Tibial artery (tissue), 4 donors: ENCODE data around the gene MUC2.

Experiments
- DNase-seq, 2 donors: peaks; one replicate each; pipeline ENCODE4 v3.0.0-alpha.2; 2019
- H3K27ac ChIP-seq, 2 donors: fragments of 200-600 bp; sonication (generic) in 1 of 2; 1 replicate in 1 of 2; 2 replicates in 1 of 2; pipeline ENCODE4 v1.5.1; 2018 to 2019; ENCODE audit warnings: mild to moderate bottlenecking in 1 of 2
- H3K27me3 ChIP-seq, 2 donors: fragments of 200-600 bp; sonication (generic) in 1 of 2; one replicate each; pipeline versions ENCODE4 v1.5.1 to v1.6.0; 2016 to 2019
- H3K36me3 ChIP-seq, 3 donors: fragments of 200-600 bp; sonication (generic) in 2 of 3; one replicate each; pipeline ENCODE4 v1.5.1; 2016 to 2019; ENCODE audit warnings: mild to moderate bottlenecking in 2 of 3
- H3K4me1 ChIP-seq, 4 donors: fragments of 200-600 bp; sonication (generic) in 2 of 4; 1 replicate in 3 of 4; 2 replicates in 1 of 4; pipeline ENCODE4 v1.5.1; 2016 to 2019
- H3K4me3 ChIP-seq, 2 donors: fragments of 200-600 bp; sonication (generic) in 1 of 2; 1 replicate in 1 of 2; 2 replicates in 1 of 2; pipeline ENCODE4 v1.5.1; 2018 to 2019; ENCODE audit warnings: mild to moderate bottlenecking in 2 of 2
- H3K9me3 ChIP-seq, 3 donors: fragments of 200-600 bp; sonication (generic) in 1 of 3; one replicate each; pipeline ENCODE4 v1.5.1; 2016 to 2019
- CTCF ChIP-seq, 2 experiments: fragments of 200-600 bp in 1 of 2; fragments of 450-650 bp in 1 of 2; IDR thresholded peaks; one replicate each; pipeline ENCODE4 v1.5.1; 2017 to 2019; ENCODE audit warnings: antibody characterized with exemption in 2 of 2, mild to moderate bottlenecking in 1 of 2, moderate library complexity in 1 of 2
- intact Hi-C: fragments of 100-400 bp; cut with DNase I; formaldehyde crosslinking; loops from one replicate; pipeline ENCODE4 v1.15.0; 2023; ENCODE audit warnings: low total_unique reads

MUC2 gene

GRCh38 chr11:1053121-1053901, 21.4 kb upstream of the MUC2 start:
- DNase-seq: peak in 1 of 2 donors; percentile 55
- Histone ChIP-seq H3K4me3 (no peak overlapping the region), H3K9me3 (no peaks in the 10 kb centered on the region), H3K27me3 (peaks cover 0 to 90% of the 10 kb centered on the region in 2 donors), H3K36me3 (no peaks in the 10 kb centered on the region), H3K27ac (no peak overlapping the region), H3K4me1 (peaks cover 0 to 8% (median 0%) of the 10 kb centered on the region in 4 donors)
- intact Hi-C loops: no loop called here
- TF ChIP-seq CTCF (IDR thresholded peaks at IDR 0.05): no peak

- Histone ChIP-seq H3K27me3 (peaks cover 0 to 81% of the 10 kb centered on the region in 2 donors), H3K9me3 (no peaks in the 10 kb centered on the region), H3K27ac (no peak overlapping the region), H3K4me3 (no peak overlapping the region), H3K36me3 (no peaks in the 10 kb centered on the region), H3K4me1 (peaks cover 0 to 8% (median 0%) of the 10 kb centered on the region in 4 donors)
- intact Hi-C loops: no loop called here
- TF ChIP-seq CTCF (IDR thresholded peaks at IDR 0.05): no peak
- peak in 1 of 2 donors; percentile 56 for DNase-seq
These were observed 20.2 kb upstream of the MUC2 start for GRCh38 chr11:1054143-1055108.

GRCh38 chr11:1055109-1055703, 19.5 kb upstream of the MUC2 start:
- Histone ChIP-seq H3K27me3 (peaks cover 0 to 78% of the 10 kb centered on the region in 2 donors), H3K27ac (no peak overlapping the region), H3K36me3 (no peaks in the 10 kb centered on the region), H3K9me3 (no peaks in the 10 kb centered on the region), H3K4me1 (peaks cover 0 to 8% (median 0%) of the 10 kb centered on the region in 4 donors), H3K4me3 (no peak overlapping the region)
- no peak for DNase-seq
- intact Hi-C loops: no loop called here
- no peak for TF ChIP-seq CTCF (IDR thresholded peaks at IDR 0.05)

GRCh38 chr11:1055990-1056771, 18.5 kb upstream of the MUC2 start:
- Histone ChIP-seq H3K4me3 (no peak overlapping the region), H3K27ac (no peak overlapping the region), H3K27me3 (peaks cover 0 to 68% of the 10 kb centered on the region in 2 donors), H3K36me3 (no peaks in the 10 kb centered on the region), H3K9me3 (no peaks in the 10 kb centered on the region), H3K4me1 (peaks cover 0 to 8% (median 0%) of the 10 kb centered on the region in 4 donors)
- intact Hi-C loops: no loop called here
- TF ChIP-seq CTCF (IDR thresholded peaks at IDR 0.05): no peak
- DNase-seq: peak; percentile 15 to 52

GRCh38 chr11:1057806-1058205, 16.9 kb upstream of the MUC2 start:
- H3K4me3 ChIP-seq: no peak overlapping the region
- H3K9me3 ChIP-seq: peaks cover 0 to 6% (median 2%) of the 10 kb centered on the region in 3 donors
- H3K27ac ChIP-seq: no peak overlapping the region
- peak; percentile 16 to 56 for DNase-seq
- intact Hi-C loops: no loop called here
- H3K4me1 ChIP-seq: peaks cover 0 to 8% (median 0%) of the 10 kb centered on the region in 4 donors
- no peaks in the 10 kb centered on the region for H3K36me3 ChIP-seq
- peaks cover 0 to 52% of the 10 kb centered on the region in 2 donors for H3K27me3 ChIP-seq
- no peak for TF ChIP-seq CTCF (IDR thresholded peaks at IDR 0.05)
